ENCODE results near the gene ZNF138. TPM values are rescaled to one million over a fixed set of nuclear protein-coding genes. Genes with fewer than 3 reads are reported as not detected.

The ZNF138 gene
- total RNA-seq, 1 experiment from 2014 or later: 8.4 TPM

GRCh38 chr7:64870656-64871055 lies 76.4 kb downstream of the ZNF138 start:
- POLR2A ChIA-PET (ENCODE audit: unreplicated experiment): no interaction called here
- H3K9me2 ChIP-seq (ENCODE audit: insufficient read depth): no peaks in the 10 kb centered on the region
- no peaks in the 10 kb centered on the region for H3K36me3 ChIP-seq (ENCODE audit: low read depth)
- H3K4me3 ChIP-seq: no peak overlapping the region
- no peaks in the 10 kb centered on the region for H4K20me1 ChIP-seq (ENCODE audit: insufficient read depth)
- H2AFZ ChIP-seq: no peak overlapping the region
- peaks cover 88% of the 10 kb centered on the region for H3K27me3 ChIP-seq (ENCODE audit: insufficient read depth, low read depth)
- H3F3A ChIP-seq (ENCODE audit: insufficient read depth, low read depth): no peaks in the 10 kb centered on the region
- intact Hi-C loops (cut with micrococcal nuclease; ENCODE audit: unreplicated experiment): no loop called here
- CTCF ChIA-PET: no interaction called here
- H3K4me1 ChIP-seq (replicated peaks; ENCODE audit: insufficient read depth): no peaks in the 10 kb centered on the region
- no peak for TF ChIP-seq EZH2 (IDR thresholded peaks at IDR 0.05; ENCODE audit: low read depth)
- TF ChIP-seq CTCF (conservative IDR thresholded peaks at IDR 0.05): no peak
- no peaks in the 10 kb centered on the region for H3K9me3 ChIP-seq (ENCODE audit: insufficient read depth, low read depth)
- H3K27ac ChIP-seq: no peak overlapping the region
- H3K4me2 ChIP-seq: no peak overlapping the region
- no peaks in the 10 kb centered on the region for H3K79me2 ChIP-seq (ENCODE audit: low read depth)
- BruUV-seq (replicated peaks): no TSS peak
- DNase-seq: no peak

GRCh38 chr7:64871761-64872160 lies 77.5 kb downstream of the ZNF138 start:
- Histone ChIP-seq H3K4me2 (no peak overlapping the region), H3K36me3 (ENCODE audit: low read depth) (no peaks in the 10 kb centered on the region), H3K27ac (no peak overlapping the region), H3K4me3 (no peak overlapping the region), H2AFZ (no peak overlapping the region), H3K4me1 (replicated peaks; ENCODE audit: insufficient read depth) (no peaks in the 10 kb centered on the region), H3K9me2 (ENCODE audit: insufficient read depth) (no peaks in the 10 kb centered on the region), H3K79me2 (ENCODE audit: low read depth) (no peaks in the 10 kb centered on the region), H3K27me3 (ENCODE audit: insufficient read depth, low read depth) (peaks cover 98% of the 10 kb centered on the region), H3K9me3 (ENCODE audit: insufficient read depth, low read depth) (no peaks in the 10 kb centered on the region), H4K20me1 (ENCODE audit: insufficient read depth) (no peaks in the 10 kb centered on the region), H3F3A (ENCODE audit: insufficient read depth, low read depth) (no peaks in the 10 kb centered on the region)
- intact Hi-C loops (cut with micrococcal nuclease; ENCODE audit: unreplicated experiment): no loop called here
- TF ChIP-seq CTCF (conservative IDR thresholded peaks at IDR 0.05): no peak
- no peak for TF ChIP-seq EZH2 (IDR thresholded peaks at IDR 0.05; ENCODE audit: low read depth)
- ChIA-PET CTCF (no interaction called here), POLR2A (ENCODE audit: unreplicated experiment) (no interaction called here)
- no peak for DNase-seq
- no TSS peak for BruUV-seq (replicated peaks)

- Histone ChIP-seq H3F3A (ENCODE audit: insufficient read depth, low read depth) (no peaks in the 10 kb centered on the region), H3K27ac (no peak overlapping the region), H3K9me3 (ENCODE audit: insufficient read depth, low read depth) (no peaks in the 10 kb centered on the region), H3K4me3 (no peak overlapping the region), H3K27me3 (ENCODE audit: insufficient read depth, low read depth) (peaks cover 99% of the 10 kb centered on the region), H3K36me3 (ENCODE audit: low read depth) (no peaks in the 10 kb centered on the region), H3K9me2 (ENCODE audit: insufficient read depth) (no peaks in the 10 kb centered on the region), H3K4me1 (replicated peaks; ENCODE audit: insufficient read depth) (no peaks in the 10 kb centered on the region), H3K79me2 (ENCODE audit: low read depth) (no peaks in the 10 kb centered on the region), H3K4me2 (no peak overlapping the region), H2AFZ (no peak overlapping the region), H4K20me1 (ENCODE audit: insufficient read depth) (no peaks in the 10 kb centered on the region)
- no peak for DNase-seq
- CTCF ChIA-PET: no interaction called here
- intact Hi-C loops (cut with micrococcal nuclease; ENCODE audit: unreplicated experiment): no loop called here
- POLR2A ChIA-PET (ENCODE audit: unreplicated experiment): no interaction called here
- TF ChIP-seq EZH2 (IDR thresholded peaks at IDR 0.05; ENCODE audit: low read depth): no peak
- BruUV-seq (replicated peaks): no TSS peak
These were observed 78.3 kb downstream of the ZNF138 start for GRCh38 chr7:64872351-64873154.

GRCh38 chr7:64873155-64873500 lies 78.9 kb downstream of the ZNF138 start:
- H3K9me3 ChIP-seq (ENCODE audit: insufficient read depth, low read depth): no peaks in the 10 kb centered on the region
- H3K4me3 ChIP-seq: no peak overlapping the region
- ChIA-PET CTCF (no interaction called here), POLR2A (ENCODE audit: unreplicated experiment) (no interaction called here)
- DNase-seq: no peak
- H3K4me1 ChIP-seq (replicated peaks; ENCODE audit: insufficient read depth): no peaks in the 10 kb centered on the region
- H3K79me2 ChIP-seq (ENCODE audit: low read depth): no peaks in the 10 kb centered on the region
- H3K27ac ChIP-seq: no peak overlapping the region
- no peak overlapping the region for H3K4me2 ChIP-seq
- no peaks in the 10 kb centered on the region for H4K20me1 ChIP-seq (ENCODE audit: insufficient read depth)
- no peaks in the 10 kb centered on the region for H3K9me2 ChIP-seq (ENCODE audit: insufficient read depth)
- H3K27me3 ChIP-seq (ENCODE audit: insufficient read depth, low read depth): peaks cover 94% of the 10 kb centered on the region
- intact Hi-C loops (cut with micrococcal nuclease; ENCODE audit: unreplicated experiment): no loop called here
- no peak overlapping the region for H2AFZ ChIP-seq
- TF ChIP-seq EZH2 (IDR thresholded peaks at IDR 0.05; ENCODE audit: low read depth): no peak
- no peak for TF ChIP-seq CTCF (conservative IDR thresholded peaks at IDR 0.05)
- BruUV-seq (replicated peaks): no TSS peak
- no peaks in the 10 kb centered on the region for H3F3A ChIP-seq (ENCODE audit: insufficient read depth, low read depth)
- no peaks in the 10 kb centered on the region for H3K36me3 ChIP-seq (ENCODE audit: low read depth)
